Stimulated activated CD8-positive, alpha-beta memory T cell treated with anti-CD3 and anti-CD28 coated beads, Interleukin-7, amount 100 ng/mL, for 48 hours (primary cell): ENCODE measurements around the gene AGAP1.

Experiments
- DNase-seq, 2 donors: peaks; one replicate each; pipeline ENCODE4 v3.0.0-alpha.2; 2020; ENCODE audit warnings: low read depth in 1 of 2; ENCODE audit errors: extremely low read depth in 1 of 2

Gene AGAP1

DNA sequence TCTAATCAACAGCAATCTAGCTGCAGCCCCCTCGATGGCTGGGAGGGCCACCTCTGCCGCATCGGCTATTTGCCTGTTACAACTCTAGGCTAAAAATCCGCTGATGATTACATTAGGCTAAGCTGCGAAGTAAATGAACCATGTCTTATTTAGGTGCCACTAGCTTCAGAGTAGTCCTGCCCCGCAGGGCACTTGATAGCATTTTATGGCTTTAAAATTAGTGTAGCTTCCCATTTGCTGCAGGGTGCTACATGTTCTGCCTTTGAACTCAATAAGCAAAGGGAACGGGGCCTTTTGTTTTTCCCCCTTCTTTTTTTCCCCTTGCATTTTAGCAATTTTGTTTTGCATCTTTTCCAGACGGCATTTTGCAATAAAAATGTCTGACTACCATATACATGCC, 404.1 kb downstream of the AGAP1 start:
- no peak for DNase-seq

- DNase-seq, result no peak
These were observed 404.9 kb downstream of the AGAP1 start for GRCh38 chr2:235898766-235899165.

- no peak for DNase-seq
These were observed 406.8 kb downstream of the AGAP1 start for GRCh38 chr2:235900631-235901030.

- DNase-seq, result no peak
These were observed 407.4 kb downstream of the AGAP1 start for GRCh38 chr2:235901243-235901642.

GRCh38 chr2:235903782-235904584, 410.1 kb downstream of the AGAP1 start:
- no peak for DNase-seq

GRCh38 chr2:235904585-235904931, 410.7 kb downstream of the AGAP1 start:
- no peak for DNase-seq

GRCh38 chr2:235908826-235909225, 415.0 kb downstream of the AGAP1 start:
- no peak for DNase-seq

DNA sequence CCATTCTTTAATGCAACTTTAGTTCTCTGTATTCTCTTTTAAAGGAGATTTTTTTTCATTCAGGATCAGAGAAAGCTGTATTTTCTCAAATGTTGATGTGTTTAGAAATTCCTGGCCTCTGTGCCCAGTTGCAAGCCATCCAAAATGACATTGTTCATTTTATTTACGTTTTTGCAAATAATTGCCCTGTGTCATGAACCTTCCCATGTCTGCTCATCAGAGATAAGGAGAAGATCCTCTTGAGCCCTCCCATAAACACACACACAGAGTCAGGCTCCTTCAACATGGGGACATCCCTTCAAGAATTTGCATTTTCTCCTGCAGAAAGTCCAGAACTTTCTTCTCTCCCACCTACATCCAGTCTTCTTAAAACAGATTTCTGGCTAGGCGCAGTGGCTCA, 415.5 kb downstream of the AGAP1 start:
- no peak for DNase-seq

GRCh38 chr2:235910067-235910466, 416.2 kb downstream of the AGAP1 start:
- no peak for DNase-seq

GRCh38 chr2:235911125-235911524, 417.3 kb downstream of the AGAP1 start:
- no peak for DNase-seq

GRCh38 chr2:235911633-235912233, 417.9 kb downstream of the AGAP1 start:
- DNase-seq, result no peak

GRCh38 chr2:235914756-235915155, 420.9 kb downstream of the AGAP1 start:
- no peak for DNase-seq

- DNase-seq, result no peak
These were observed 423.7 kb downstream of the AGAP1 start for GRCh38 chr2:235917506-235917905.

GRCh38 chr2:235918876-235919275, 425.0 kb downstream of the AGAP1 start:
- no peak for DNase-seq

- no peak for DNase-seq
These were observed 426.5 kb downstream of the AGAP1 start for GRCh38 chr2:235920216-235920865.

- DNase-seq, result no peak
These were observed 427.8 kb downstream of the AGAP1 start for GRCh38 chr2:235921508-235922191.

DNA sequence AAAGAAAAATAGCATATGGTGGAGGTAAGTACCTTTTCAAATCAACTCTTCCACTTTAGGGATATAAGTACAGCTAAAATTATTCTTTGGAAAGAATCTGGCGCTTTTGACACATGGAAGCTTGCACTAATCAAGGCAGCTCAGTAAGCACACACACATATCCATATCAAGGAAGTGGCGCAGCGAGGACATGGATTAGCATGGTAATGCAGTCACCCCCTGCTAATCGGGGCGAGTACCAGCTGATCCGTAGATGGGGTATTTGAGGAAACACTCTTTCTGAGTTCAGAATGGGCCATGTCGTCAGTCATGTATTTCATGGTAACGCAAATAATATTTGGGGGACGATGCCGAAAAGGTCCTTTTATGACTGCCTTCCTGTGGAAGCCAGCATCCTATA, 429.0 kb downstream of the AGAP1 start:
- DNase-seq, result no peak

GRCh38 chr2:235923859-235924674, 430.2 kb downstream of the AGAP1 start:
- no peak for DNase-seq

- no peak for DNase-seq
These were observed 430.8 kb downstream of the AGAP1 start for GRCh38 chr2:235924675-235925063.

GRCh38 chr2:235925250-235925919, 431.5 kb downstream of the AGAP1 start:
- no peak for DNase-seq
